Measurements from ENCODE around the gene NPHS1.
"Not testable (repeated sequence)": the region's sequence is repeated elsewhere in the genome, so short reads cannot be mapped to it uniquely, and the experiment has no call there.

The NPHS1 gene

GRCh38 chr19:35805526-35806102 lies 46.7 kb downstream of the NPHS1 start:
- no peak for DNase-seq (ENCODE audit: low read depth)
- in situ Hi-C loops (cut with HindIII; ENCODE audit: low sequenced_read_pairs): loop anchor here (10.0 kb wide), 1 partner anchor 159 kb away; no protein-coding TSS in a partner anchor
- TF ChIP-seq, protein P1, sequence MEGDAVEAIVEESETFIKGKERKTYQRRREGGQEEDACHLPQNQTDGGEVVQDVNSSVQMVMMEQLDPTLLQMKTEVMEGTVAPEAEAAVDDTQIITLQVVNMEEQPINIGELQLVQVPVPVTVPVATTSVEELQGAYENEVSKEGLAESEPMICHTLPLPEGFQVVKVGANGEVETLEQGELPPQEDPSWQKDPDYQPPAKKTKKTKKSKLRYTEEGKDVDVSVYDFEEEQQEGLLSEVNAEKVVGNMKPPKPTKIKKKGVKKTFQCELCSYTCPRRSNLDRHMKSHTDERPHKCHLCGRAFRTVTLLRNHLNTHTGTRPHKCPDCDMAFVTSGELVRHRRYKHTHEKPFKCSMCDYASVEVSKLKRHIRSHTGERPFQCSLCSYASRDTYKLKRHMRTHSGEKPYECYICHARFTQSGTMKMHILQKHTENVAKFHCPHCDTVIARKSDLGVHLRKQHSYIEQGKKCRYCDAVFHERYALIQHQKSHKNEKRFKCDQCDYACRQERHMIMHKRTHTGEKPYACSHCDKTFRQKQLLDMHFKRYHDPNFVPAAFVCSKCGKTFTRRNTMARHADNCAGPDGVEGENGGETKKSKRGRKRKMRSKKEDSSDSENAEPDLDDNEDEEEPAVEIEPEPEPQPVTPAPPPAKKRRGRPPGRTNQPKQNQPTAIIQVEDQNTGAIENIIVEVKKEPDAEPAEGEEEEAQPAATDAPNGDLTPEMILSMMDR (IDR thresholded peaks at IDR 0.05; ENCODE audit: low read depth, low read length, missing control alignments): no peak
- no peak overlapping the region for H3K4me3 ChIP-seq (ENCODE audit: low read depth, low read length)

GRCh38 chr19:35801828-35802227 lies 50.5 kb downstream of the NPHS1 start:
- no peak for DNase-seq (ENCODE audit: low read depth)
- H3K4me3 ChIP-seq (ENCODE audit: low read depth, low read length): no peak overlapping the region
- TF ChIP-seq, protein P1 (IDR thresholded peaks at IDR 0.05; ENCODE audit: low read depth, low read length, missing control alignments): no peak
- in situ Hi-C loops (cut with HindIII; ENCODE audit: low sequenced_read_pairs): loop anchor here (10.0 kb wide), 1 partner anchor 163 kb away; no protein-coding TSS in a partner anchor

GRCh38 chr19:35797663-35798062 lies 54.6 kb downstream of the NPHS1 start:
- no peak for DNase-seq (ENCODE audit: low read depth)
- H3K4me3 ChIP-seq (ENCODE audit: low read depth, low read length): no peak overlapping the region
- TF ChIP-seq, protein P1 (IDR thresholded peaks at IDR 0.05; ENCODE audit: low read depth, low read length, missing control alignments): no peak
- in situ Hi-C loops (cut with HindIII; ENCODE audit: low sequenced_read_pairs): no loop called here

- no peak overlapping the region for H3K4me3 ChIP-seq (ENCODE audit: low read depth, low read length)
- DNase-seq (ENCODE audit: low read depth): no peak
- in situ Hi-C loops (cut with HindIII; ENCODE audit: low sequenced_read_pairs): no loop called here
- TF ChIP-seq, protein P1 (IDR thresholded peaks at IDR 0.05; ENCODE audit: low read depth, low read length, missing control alignments): no peak
Measured at GRCh38 chr19:35796645-35797542, 55.4 kb downstream of the NPHS1 start.

DNA sequence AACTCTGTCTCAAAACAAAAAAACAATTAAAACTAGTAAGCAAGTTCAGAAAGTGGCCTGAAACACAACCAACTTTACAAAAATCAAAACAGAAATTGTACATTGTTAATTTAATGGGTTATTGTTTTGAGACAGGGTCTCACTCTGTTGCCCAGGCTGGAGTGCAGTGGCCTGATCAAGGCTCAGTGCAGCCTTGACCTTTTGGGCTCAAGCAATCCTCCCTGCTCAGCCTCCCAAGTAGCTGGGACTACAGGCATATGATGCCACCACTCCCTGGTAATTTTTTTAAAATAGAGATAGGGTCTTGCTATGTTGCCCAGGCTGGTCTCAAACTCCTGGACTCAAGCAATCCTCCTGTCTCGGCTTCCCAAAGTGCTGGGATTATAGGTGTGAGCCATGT lies 56.7 kb downstream of the NPHS1 start:
- H3K4me3 ChIP-seq (ENCODE audit: low read depth, low read length); DNase-seq (ENCODE audit: low read depth); in situ Hi-C loops (cut with HindIII; ENCODE audit: low sequenced_read_pairs): not testable (repeated sequence)

GRCh38 chr19:35793381-35794165 lies 58.7 kb downstream of the NPHS1 start:
- H3K4me3 ChIP-seq (ENCODE audit: low read depth, low read length): no peak overlapping the region
- DNase-seq (ENCODE audit: low read depth): no peak
- TF ChIP-seq, protein P1 (IDR thresholded peaks at IDR 0.05; ENCODE audit: low read depth, low read length, missing control alignments): no peak
- in situ Hi-C loops (cut with HindIII; ENCODE audit: low sequenced_read_pairs): no loop called here
